NCI-H2107 treated with DMSO at 0.1 percent for 48 hours (cell line): ENCODE results near the gene KRTCAP3.
A peak's percentile ranks its signal among the peaks of the same experiment; 100 is the strongest.
"Not testable (repeated sequence)": the region's sequence is repeated elsewhere in the genome, so short reads cannot be mapped to it uniquely, and the experiment has no call there.

Experiments
- DNase-seq: peaks from one replicate; lab custom pipeline; 2025; ENCODE audit not compliant: unreplicated experiment; lab: John Stamatoyannopoulos, UW

KRTCAP3 gene, protein sequence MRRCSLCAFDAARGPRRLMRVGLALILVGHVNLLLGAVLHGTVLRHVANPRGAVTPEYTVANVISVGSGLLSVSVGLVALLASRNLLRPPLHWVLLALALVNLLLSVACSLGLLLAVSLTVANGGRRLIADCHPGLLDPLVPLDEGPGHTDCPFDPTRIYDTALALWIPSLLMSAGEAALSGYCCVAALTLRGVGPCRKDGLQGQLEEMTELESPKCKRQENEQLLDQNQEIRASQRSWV

DNA sequence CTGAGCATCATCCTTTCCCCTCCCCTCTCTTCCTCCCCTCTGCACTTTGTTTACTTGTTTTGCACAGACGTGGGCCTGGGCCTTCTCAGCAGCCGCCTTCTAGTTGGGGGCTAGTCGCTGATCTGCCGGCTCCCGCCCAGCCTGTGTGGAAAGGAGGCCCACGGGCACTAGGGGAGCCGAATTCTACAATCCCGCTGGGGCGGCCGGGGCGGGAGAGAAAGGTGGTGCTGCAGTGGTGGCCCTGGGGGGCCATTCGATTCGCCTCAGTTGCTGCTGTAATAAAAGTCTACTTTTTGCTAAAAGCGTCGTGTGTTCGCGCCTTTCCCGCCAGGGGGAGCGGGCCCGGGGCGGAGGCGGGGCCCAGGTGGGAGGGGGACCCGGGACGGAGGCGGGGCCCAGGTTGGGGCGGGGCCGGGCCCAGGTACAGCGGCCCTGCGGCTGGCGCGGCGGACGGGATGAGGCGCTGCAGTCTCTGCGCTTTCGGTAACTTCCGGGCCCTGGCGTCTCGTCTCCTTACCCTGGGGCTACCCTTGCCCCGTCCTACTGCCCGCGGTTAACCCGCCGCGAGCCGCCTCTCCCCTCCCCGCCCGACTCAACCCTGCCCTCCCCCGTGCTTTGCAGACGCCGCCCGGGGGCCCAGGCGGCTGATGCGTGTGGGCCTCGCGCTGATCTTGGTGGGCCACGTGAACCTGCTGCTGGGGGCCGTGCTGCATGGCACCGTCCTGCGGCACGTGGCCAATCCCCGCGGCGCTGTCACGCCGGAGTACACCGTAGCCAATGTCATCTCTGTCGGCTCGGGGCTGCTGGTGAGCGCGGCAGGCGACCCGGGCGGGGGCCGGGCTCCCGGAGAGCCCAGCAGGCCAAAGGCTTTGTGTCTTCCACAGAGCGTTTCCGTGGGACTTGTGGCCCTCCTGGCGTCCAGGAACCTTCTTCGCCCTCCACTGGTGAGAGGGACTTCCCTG lies at the start of gene KRTCAP3:
KRTCAP3 (plus strand) TSS at position 424 of the 962 bp plus-strand sequence; CDS start at position 456, 32 bp downstream.
- DNase-seq: no peak

DNA sequence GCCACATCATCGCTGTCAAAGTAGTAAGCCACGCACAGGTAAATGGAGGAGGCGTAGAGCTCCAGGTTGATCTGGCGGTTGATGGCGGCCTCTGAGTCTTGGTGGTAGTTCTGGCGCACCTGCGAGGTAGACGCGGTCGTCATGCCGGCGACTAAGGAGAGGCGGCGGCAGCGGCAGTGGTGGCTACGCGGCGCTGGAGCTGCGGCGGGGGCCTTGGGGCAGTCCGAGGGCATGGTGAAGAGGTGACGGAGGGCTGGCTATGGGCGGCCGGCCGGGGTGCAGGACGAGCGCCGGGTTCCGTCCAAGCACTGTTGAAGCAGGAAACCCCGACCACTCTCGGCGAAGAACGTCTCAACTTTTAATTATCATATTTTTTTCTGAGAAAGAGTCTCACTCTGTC lies 49.0 kb upstream of the KRTCAP3 start:
- no peak for DNase-seq

- no peak for DNase-seq
These were observed 43.2 kb upstream of the KRTCAP3 start for GRCh38 chr2:27398962-27399361.

- no peak for DNase-seq
These were observed 41.6 kb upstream of the KRTCAP3 start for GRCh38 chr2:27400348-27401135.

GRCh38 chr2:27407798-27408491 lies 34.2 kb upstream of the KRTCAP3 start:
- DNase-seq: peak; percentile 54

- DNase-seq: peak; percentile 7
These were observed 33.4 kb upstream of the KRTCAP3 start for GRCh38 chr2:27408601-27409320.

DNA sequence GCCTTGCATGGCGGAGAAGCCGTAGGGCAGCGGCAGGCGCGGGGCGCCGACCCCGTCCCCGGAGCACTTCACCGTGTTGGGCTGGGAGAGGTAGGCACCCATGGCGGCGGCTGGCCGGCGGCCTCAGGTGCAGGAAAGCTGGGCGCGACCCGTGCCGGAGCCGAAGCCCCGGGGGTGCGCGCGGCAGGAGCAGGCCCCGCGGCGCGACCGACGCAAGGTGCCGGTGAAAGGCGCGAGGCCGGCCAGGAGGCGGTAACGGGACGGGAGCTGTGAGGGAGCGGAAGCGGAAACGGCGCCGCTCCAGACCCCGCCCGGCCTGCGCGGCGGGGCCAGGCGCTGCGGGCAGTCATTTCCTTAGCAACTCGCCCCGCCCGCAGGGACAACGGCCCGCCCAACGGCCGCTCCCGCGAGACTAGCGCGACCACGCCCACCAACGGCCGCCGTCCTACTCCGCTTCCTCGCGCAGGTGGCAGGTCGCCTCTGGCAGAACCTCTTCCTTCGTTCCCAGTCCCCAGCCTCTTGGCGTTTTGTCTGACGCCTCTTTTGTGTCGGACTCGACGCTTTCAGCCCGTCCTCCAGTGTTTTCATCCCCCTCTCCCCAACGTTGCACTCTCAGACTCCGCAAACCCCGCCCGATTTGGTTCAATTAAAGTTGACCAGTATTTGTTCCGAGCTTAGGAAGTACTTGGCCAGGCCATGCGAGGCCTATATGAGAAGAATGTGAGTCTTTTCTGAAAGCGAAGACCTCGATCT lies 32.7 kb upstream of the KRTCAP3 start, which contains the start of gene PPM1G:
PPM1G (minus strand) TSS at position 271 of the 753 bp plus-strand sequence; CDS start at position 102, 169 bp downstream.
- peak; percentile 91 for DNase-seq

- no peak for DNase-seq
These were observed 29.6 kb upstream of the KRTCAP3 start for GRCh38 chr2:27412419-27413152.

DNA sequence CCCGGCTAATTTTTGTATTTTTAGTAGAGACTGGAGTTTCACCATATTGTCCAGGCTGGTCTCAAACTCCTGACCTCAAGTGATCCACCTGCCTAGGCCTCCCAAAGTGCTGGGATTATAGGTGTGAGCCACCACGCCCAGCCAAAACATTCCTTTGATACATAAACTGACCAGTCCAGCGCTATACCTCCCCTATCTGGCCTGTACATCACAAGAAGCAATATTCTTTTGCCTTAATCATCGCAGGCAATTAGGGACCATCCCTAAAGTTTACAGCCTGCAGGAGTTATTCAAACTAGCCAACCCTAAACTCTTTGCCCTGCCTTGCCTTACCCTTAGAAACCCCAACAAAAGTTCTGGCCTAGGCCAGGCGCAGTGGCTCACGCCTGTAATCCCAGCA lies 26.0 kb upstream of the KRTCAP3 start:
- DNase-seq: no peak

DNA sequence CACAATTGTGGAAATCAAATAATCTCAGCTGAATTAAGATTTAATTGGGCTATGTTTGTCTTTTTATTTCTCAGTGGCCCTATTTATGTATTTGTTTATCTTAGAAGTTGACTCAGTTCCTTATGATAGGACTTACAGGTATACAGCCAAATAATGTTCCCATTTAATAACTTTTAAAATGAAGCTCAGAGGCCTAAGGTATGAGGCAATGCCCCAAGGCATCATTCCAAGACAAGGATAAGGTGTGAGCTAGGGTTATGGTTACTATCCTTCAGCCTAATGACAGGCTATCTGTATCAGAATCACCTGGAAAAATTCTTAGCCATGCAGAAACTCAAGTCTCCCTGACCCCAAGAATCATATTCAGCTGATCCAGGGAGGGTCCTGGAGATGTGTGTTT lies 21.2 kb upstream of the KRTCAP3 start:
- no peak for DNase-seq

DNA sequence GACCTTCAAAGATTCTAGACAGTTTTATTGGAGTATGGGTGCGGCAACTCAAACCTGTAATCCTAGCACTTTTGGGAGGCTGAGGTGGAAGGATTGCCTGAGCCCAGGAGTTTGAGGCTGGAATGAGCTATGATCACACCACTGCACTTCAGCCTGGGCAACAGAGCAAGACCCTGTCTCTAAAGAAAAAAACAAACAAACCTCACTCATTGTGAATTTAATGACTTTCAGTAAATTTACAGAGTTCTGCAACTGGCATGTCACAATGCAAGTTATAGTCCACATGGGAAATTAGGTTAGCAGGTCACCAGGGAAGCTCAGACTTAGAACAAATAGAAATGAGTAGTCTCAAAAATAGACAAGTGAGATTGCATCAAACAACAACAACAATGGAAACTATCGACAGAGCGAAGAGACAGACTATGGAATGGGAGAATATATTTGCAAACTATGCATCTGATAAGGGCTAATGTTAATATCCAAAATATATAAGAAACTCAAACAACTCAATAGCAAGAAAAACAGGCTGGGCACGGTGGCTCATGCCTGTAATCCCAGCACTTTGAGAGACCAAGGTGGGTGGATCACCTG lies 20.4 kb upstream of the KRTCAP3 start:
- DNase-seq: no peak

DNA sequence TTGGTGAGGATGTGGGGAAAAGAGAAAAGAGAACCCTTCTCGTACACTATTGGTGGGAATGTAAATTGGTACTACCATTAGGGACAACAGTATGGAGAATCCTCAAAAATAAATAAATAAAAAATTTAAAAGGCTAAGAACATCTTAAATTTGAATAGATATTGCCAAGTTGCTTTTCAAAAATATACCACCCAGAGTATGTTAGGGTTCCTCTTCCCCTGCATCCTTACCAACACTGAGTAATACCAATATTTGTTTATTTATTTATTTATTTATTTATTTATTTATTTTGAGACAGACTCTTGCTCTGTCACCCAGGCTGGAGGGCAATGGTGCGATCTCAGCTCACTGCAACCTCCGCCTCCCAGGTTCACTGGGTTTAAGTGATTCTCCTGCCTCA lies 19.2 kb upstream of the KRTCAP3 start:
- no peak for DNase-seq

GRCh38 chr2:27425039-27425438 lies 17.1 kb upstream of the KRTCAP3 start:
- DNase-seq: not testable (repeated sequence)

- no peak for DNase-seq
These were observed 14.3 kb upstream of the KRTCAP3 start for GRCh38 chr2:27427863-27428212.

- peak; percentile 80 for DNase-seq
These were observed 13.8 kb upstream of the KRTCAP3 start, which contains the start of gene NRBP1 for GRCh38 chr2:27428213-27428977. TSS of gene NRBP1 (plus strand) at chr2:27428631. CDS start at chr2:27433274, 4,643 bp downstream.

DNA sequence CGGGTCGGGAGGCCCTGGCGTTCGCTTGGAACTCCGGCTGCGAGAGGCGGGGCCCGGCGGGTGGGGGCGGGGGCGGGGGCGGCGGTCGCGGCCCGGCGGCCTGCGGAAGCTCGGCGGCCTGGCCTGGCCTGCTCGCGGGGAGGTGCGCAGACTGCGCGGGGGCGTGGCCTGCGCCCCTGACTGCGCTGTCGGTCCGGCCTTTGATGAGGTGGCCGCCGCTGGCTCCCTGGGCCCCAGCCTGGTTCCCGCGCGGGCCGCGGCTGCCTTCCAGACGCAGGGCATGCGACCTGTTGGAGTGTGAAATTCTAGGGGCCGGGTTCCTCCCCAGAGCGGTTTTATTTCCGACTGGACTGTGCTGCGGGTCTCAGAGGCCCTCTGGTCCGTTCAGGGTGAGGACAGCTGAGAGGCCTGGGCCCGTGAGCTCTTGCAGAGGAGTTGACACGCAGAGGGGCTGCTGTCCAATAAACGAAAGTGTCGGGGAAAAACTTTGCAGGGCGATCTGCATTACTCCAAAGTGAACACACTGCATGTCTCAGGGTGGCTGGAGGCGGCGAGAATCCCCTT lies 13.1 kb upstream of the KRTCAP3 start:
- no peak for DNase-seq

- DNase-seq: no peak
These were observed 10.8 kb upstream of the KRTCAP3 start for GRCh38 chr2:27431395-27431794.
